Lung (tissue), 12 donors: ENCODE measurements around the gene DOCK1. TPM values are rescaled to one million over a fixed set of nuclear protein-coding genes. Genes with fewer than 3 reads are reported as not detected.

Source experiments
- ATAC-seq: fragments of 200-7000 bp; cut with Tn5 transposase; one replicate; pipeline ENCODE4 v1.9.1; 2020; ENCODE audit warnings: moderate number of reproducible peaks; ENCODE audit not compliant: insufficient read depth, low FRiP score
- DNase-seq, 3 donors: peaks; one replicate each; pipeline ENCODE4 v3.0.0-alpha.2; 2013 to 2017
- H3K27ac ChIP-seq, 2 donors: one replicate each; pipeline ENCODE4 v1.5.1; 2013; ENCODE audit warnings: mild to moderate bottlenecking in 2 of 2, moderate library complexity in 2 of 2, control low read depth in 1 of 2, inconsistent platforms in 1 of 2, low read depth in 1 of 2, low read length in 1 of 2
- H3K27me3 ChIP-seq, 3 donors: one replicate each; pipeline ENCODE4 v1.5.1; 2013; ENCODE audit warnings: low read length in 2 of 3; ENCODE audit not compliant: control insufficient read depth in 3 of 3, insufficient read depth in 3 of 3
- H3K36me3 ChIP-seq, 4 donors: one replicate each; pipeline ENCODE4 v1.5.1; 2013; ENCODE audit warnings: low read length in 4 of 4, mild to moderate bottlenecking in 1 of 4, moderate library complexity in 1 of 4; ENCODE audit not compliant: control insufficient read depth in 4 of 4, insufficient read depth in 4 of 4
- H3K4me1 ChIP-seq, 5 donors: one replicate each; pipeline ENCODE4 v1.5.1; 2013; ENCODE audit warnings: low read length in 5 of 5, mild to moderate bottlenecking in 2 of 5, moderate library complexity in 1 of 5; ENCODE audit not compliant: control insufficient read depth in 5 of 5, insufficient read depth in 5 of 5
- H3K4me3 ChIP-seq: one replicate; pipeline ENCODE4 v1.5.1; 2013; ENCODE audit warnings: mild to moderate bottlenecking, control low read depth, moderate library complexity
- H3K9ac ChIP-seq, 2 donors: one replicate each; pipeline ENCODE4 v1.5.1; 2013; ENCODE audit warnings: low read length in 2 of 2, control low read depth in 1 of 2; ENCODE audit not compliant: insufficient read depth in 1 of 2
- H3K9me3 ChIP-seq, 4 donors: one replicate each; pipeline ENCODE4 v1.5.1; 2013; ENCODE audit warnings: low read length in 3 of 4, mild to moderate bottlenecking in 1 of 4, moderate library complexity in 1 of 4; ENCODE audit not compliant: control insufficient read depth in 4 of 4, insufficient read depth in 3 of 4
- CTCF ChIP-seq: IDR thresholded peaks from 2 replicates; pipeline ENCODE4 v1.5.1; 2012; ENCODE audit warnings: mild to moderate bottlenecking; ENCODE audit errors: control extremely low read depth, extremely low read depth
- WGBS, 2 donors: extraction: QIAGEN DNeasy Blood & Tissue Kit; methylation state at CpG; one replicate each; pipeline ENCODE4 v1.1.7; 2013; 5-methylcytosine and 5-hydroxymethylcytosine counted together
- polyA plus RNA-seq, 2 donors: library from polyadenylated mRNA; stranded (reverse); fragments of 200-250 nt; gene quantifications; one replicate each; pipeline ENCODE4 v1.2.1, GENCODE V29; 2013
- total RNA-seq, 2 donors: library from RNA; depleted of rRNA in 1 of 2; stranded (reverse); fragments of >200 nt in 1 of 2; gene quantifications; one replicate each; pipeline ENCODE4 v1.2.1, GENCODE V29; 2014 to 2021
- donor health status: control.
- donor health status: control.
- donor health status: Bipolar disorder and iron deficiency.
- donor health status: healthy.
- donor health status: DM: yes; HTN: yes; CAD: no.

Gene DOCK1
- total and polyA plus RNA-seq, 4 donors, result 11.2 to 102 (median 30.5) TPM

- 91 to 93% methylated on average over 8 of the region's 8 CpGs for WGBS, 2 donors
- TF ChIP-seq CTCF, result no peak
- H3K9me3 ChIP-seq, result no peaks in the 10 kb centered on the region
- H3K4me1 ChIP-seq, result peaks cover 0 to 20% (median 12%) of the 10 kb centered on the region in 5 donors
- peaks cover 8 to 47% (median 29%) of the 10 kb centered on the region in 4 donors for H3K36me3 ChIP-seq
- no peak for DNase-seq
- H3K27me3 ChIP-seq, result no peaks in the 10 kb centered on the region
- H3K4me3 ChIP-seq, result no peak overlapping the region
- no peak overlapping the region for H3K27ac ChIP-seq
- no peak for ATAC-seq
- no peak overlapping the region for H3K9ac ChIP-seq
These were observed 518.1 kb downstream of the DOCK1 start for GRCh38 chr10:127423218-127423915.

GRCh38 chr10:127424594-127425264 is 519.5 kb downstream of the DOCK1 start:
- H3K9me3 ChIP-seq, result no peaks in the 10 kb centered on the region
- H3K27ac ChIP-seq, result no peak overlapping the region
- WGBS, 2 donors, result 83 to 90% methylated on average over 12 of the region's 12 CpGs

GRCh38 chr10:127426746-127427145 is 521.5 kb downstream of the DOCK1 start:
- peaks cover 0 to 20% (median 12%) of the 10 kb centered on the region in 5 donors for H3K4me1 ChIP-seq
- no peak overlapping the region for H3K9ac ChIP-seq
- H3K27ac ChIP-seq, result no peak overlapping the region
- 95 to 99% methylated on average over 4 of the region's 4 CpGs for WGBS, 2 donors
- H3K9me3 ChIP-seq, result peaks cover 0 to 3% (median 0%) of the 10 kb centered on the region in 4 donors
- no peak overlapping the region for H3K4me3 ChIP-seq
- TF ChIP-seq CTCF, result no peak
- ATAC-seq, result no peak
- peaks cover 4 to 43% (median 26%) of the 10 kb centered on the region in 4 donors for H3K36me3 ChIP-seq
- H3K27me3 ChIP-seq, result no peaks in the 10 kb centered on the region
- DNase-seq, result no peak

More at GRCh38 chr10:127424594-127425264, 519.5 kb downstream of the DOCK1 start:
- no peak overlapping the region for H3K9ac ChIP-seq
- H3K4me3 ChIP-seq, result no peak overlapping the region
- peaks cover 0 to 20% (median 12%) of the 10 kb centered on the region in 5 donors for H3K4me1 ChIP-seq
- no peak for ATAC-seq
- H3K36me3 ChIP-seq, result peaks cover 6 to 37% (median 27%) of the 10 kb centered on the region in 4 donors
- no peaks in the 10 kb centered on the region for H3K27me3 ChIP-seq
- DNase-seq, result peak; percentile 66 to 88 (median 85)
- TF ChIP-seq CTCF, result no peak
